ENCODE results near the gene MGMT. TPM values are rescaled to one million over a fixed set of nuclear protein-coding genes. Genes with fewer than 3 reads are reported as not detected.
A peak's percentile ranks its signal among the peaks of the same experiment; 100 is the strongest.

The MGMT gene
- total RNA-seq, 5 donors from 2014 or later (not counting 1 experiment from before 2014, with no cell fraction given), result 16.6 to 24.6 (median 21.1) TPM

- CTCF ChIA-PET, result no interaction called here
These were observed 258.4 kb downstream of the MGMT start for GRCh38 chr10:129725482-129725881.

GRCh38 chr10:129725890-129726631 is 259.0 kb downstream of the MGMT start:
- H3K27ac ChIP-seq (ENCODE audit: low read length), result no peak overlapping the region
- Mint-ChIP-seq H3K4me3 (no peak overlapping the region), H3K27ac (no peak overlapping the region), H3K27me3 (no peaks in the 10 kb centered on the region), H3K36me3 (peaks cover 70% of the 10 kb centered on the region), H3K4me1 (no peaks in the 10 kb centered on the region), H3K9me3 (peaks cover 6 to 39% (median 18%) of the 10 kb centered on the region in 3 donors)
- no peaks in the 10 kb centered on the region for H3K4me1 ChIP-seq (ENCODE audit: control insufficient read depth in 1 of 2, extremely low read depth in 1 of 2, insufficient read depth in 2 of 2, low read length in 2 of 2)
- 97% methylated on average over 8 of the region's 10 CpGs for whole genome bisulfite sequencing (ENCODE audit: insufficient coverage)
- ATAC-seq (replicated peaks in 1 of 4) (no peak), DNase-seq (peak in 1 of 35 experiments; percentile 17)
- H3K36me3 ChIP-seq (ENCODE audit: control insufficient read depth in 2 of 2, extremely low read depth in 1 of 2, insufficient read depth in 1 of 2, low read length in 1 of 2), result peaks cover 0 to 7% of the 10 kb centered on the region in 2 donors
- H3K27me3 ChIP-seq (replicated peaks in 1 of 2; ENCODE audit: control insufficient read depth in 2 of 2, extremely low read depth in 1 of 2, insufficient read depth in 2 of 2, low read length in 1 of 2), result no peaks in the 10 kb centered on the region
- ChIA-PET POLR2A (no interaction called here), CTCF (no interaction called here)
- no peaks in the 10 kb centered on the region for H3K9me3 ChIP-seq
- H3K4me3 ChIP-seq (ENCODE audit: control insufficient read depth in 1 of 2, extremely low read depth in 1 of 2, low read length in 1 of 2), result no peak overlapping the region

More at GRCh38 chr10:129725482-129725881, 258.4 kb downstream of the MGMT start:
- Mint-ChIP-seq H3K27me3 (no peaks in the 10 kb centered on the region), H3K36me3 (peaks cover 76% of the 10 kb centered on the region), H3K4me3 (no peak overlapping the region), H3K9me3 (peaks cover 8 to 45% (median 24%) of the 10 kb centered on the region in 3 donors), H3K4me1 (no peaks in the 10 kb centered on the region), H3K27ac (no peak overlapping the region)
- H3K27ac ChIP-seq (ENCODE audit: low read length), result no peak overlapping the region
- DNase-seq (no peak), ATAC-seq (replicated peaks in 1 of 4) (no peak)
- H3K4me3 ChIP-seq (ENCODE audit: control insufficient read depth in 1 of 2, extremely low read depth in 1 of 2, low read length in 1 of 2), result no peak overlapping the region
- no peaks in the 10 kb centered on the region for H3K9me3 ChIP-seq
- peaks cover 0 to 7% of the 10 kb centered on the region in 2 donors for H3K36me3 ChIP-seq (ENCODE audit: control insufficient read depth in 2 of 2, extremely low read depth in 1 of 2, insufficient read depth in 1 of 2, low read length in 1 of 2)
- POLR2A ChIA-PET, result no interaction called here
- WGBS (ENCODE audit: insufficient coverage), result 100% methylated on average over 7 of the region's 9 CpGs
- no peaks in the 10 kb centered on the region for H3K4me1 ChIP-seq (ENCODE audit: control insufficient read depth in 1 of 2, extremely low read depth in 1 of 2, insufficient read depth in 2 of 2, low read length in 2 of 2)
- H3K27me3 ChIP-seq (replicated peaks in 1 of 2; ENCODE audit: control insufficient read depth in 2 of 2, extremely low read depth in 1 of 2, insufficient read depth in 2 of 2, low read length in 1 of 2), result no peaks in the 10 kb centered on the region

DNA sequence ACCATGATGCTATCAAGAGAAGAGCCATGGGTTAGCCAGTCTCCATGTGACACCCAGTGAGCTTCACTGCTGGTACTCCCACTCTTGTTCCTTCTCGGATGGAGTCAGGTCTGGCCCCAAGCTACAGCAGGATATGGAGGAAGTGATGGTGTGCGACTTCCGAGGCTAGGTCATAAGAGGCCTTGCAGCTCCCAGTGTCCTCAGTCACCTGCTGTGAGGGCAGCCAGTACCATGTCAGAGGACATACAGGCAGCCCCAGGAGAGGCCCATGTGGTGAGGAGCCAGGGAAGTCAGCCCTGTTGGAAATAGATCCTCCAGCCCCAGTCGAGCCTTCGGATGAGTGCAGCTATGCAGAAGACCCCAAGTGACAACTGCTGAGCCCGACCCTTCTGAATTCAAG is 260.0 kb downstream of the MGMT start:
- DNase-seq, result no peak
- Histone ChIP-seq H3K27me3 (replicated peaks in 1 of 2; ENCODE audit: control insufficient read depth in 2 of 2, extremely low read depth in 1 of 2, insufficient read depth in 2 of 2, low read length in 1 of 2) (no peaks in the 10 kb centered on the region), H3K27ac (ENCODE audit: low read length) (no peak overlapping the region), H3K4me3 (ENCODE audit: control insufficient read depth in 1 of 2, extremely low read depth in 1 of 2, low read length in 1 of 2) (no peak overlapping the region), H3K4me1 (ENCODE audit: control insufficient read depth in 1 of 2, extremely low read depth in 1 of 2, insufficient read depth in 2 of 2, low read length in 2 of 2) (no peaks in the 10 kb centered on the region), H3K36me3 (ENCODE audit: control insufficient read depth in 2 of 2, extremely low read depth in 1 of 2, insufficient read depth in 1 of 2, low read length in 1 of 2) (peaks cover 0 to 7% of the 10 kb centered on the region in 2 donors), H3K9me3 (no peaks in the 10 kb centered on the region)
- ChIA-PET CTCF (no interaction called here), POLR2A (no interaction called here)
- no peaks in the 10 kb centered on the region for H3K27me3 Mint-ChIP-seq
- no peak overlapping the region for H3K4me3 Mint-ChIP-seq
- WGBS (ENCODE audit: insufficient coverage), result 94% methylated on average over 4 of the region's 6 CpGs
- H3K27ac Mint-ChIP-seq, result no peak overlapping the region
- H3K9me3 Mint-ChIP-seq, result peaks cover 5 to 31% (median 20%) of the 10 kb centered on the region in 3 donors
- H3K4me1 Mint-ChIP-seq, result no peaks in the 10 kb centered on the region
- H3K36me3 Mint-ChIP-seq, result peaks cover 62% of the 10 kb centered on the region
- ATAC-seq (replicated peaks in 1 of 4), result no peak

DNA sequence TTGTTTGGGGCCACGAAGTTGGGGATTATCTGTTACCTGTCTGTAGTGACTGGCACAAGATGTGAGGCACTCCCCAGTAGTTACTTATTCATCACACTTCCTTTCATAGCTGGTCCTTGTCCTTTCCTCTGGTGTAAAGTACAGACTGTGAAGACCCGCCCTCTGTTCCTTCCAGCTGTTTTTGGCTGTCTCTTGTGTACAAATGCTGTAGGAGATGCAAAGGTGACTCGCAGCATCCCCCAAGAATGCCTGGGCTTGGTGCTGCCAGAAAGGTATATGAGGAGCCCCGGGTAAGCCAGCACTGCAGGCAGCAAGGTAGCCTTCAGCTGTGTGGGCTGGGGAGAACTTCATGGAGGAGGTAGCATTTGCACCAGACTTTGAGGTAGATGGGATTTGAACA is 260.5 kb downstream of the MGMT start:
- no peaks in the 10 kb centered on the region for H3K9me3 ChIP-seq
- H3K36me3 Mint-ChIP-seq, result peaks cover 59% of the 10 kb centered on the region
- no peaks in the 10 kb centered on the region for H3K27me3 ChIP-seq (replicated peaks in 1 of 2; ENCODE audit: control insufficient read depth in 2 of 2, extremely low read depth in 1 of 2, insufficient read depth in 2 of 2, low read length in 1 of 2)
- H3K36me3 ChIP-seq (ENCODE audit: control insufficient read depth in 2 of 2, extremely low read depth in 1 of 2, insufficient read depth in 1 of 2, low read length in 1 of 2), result peaks cover 0 to 7% of the 10 kb centered on the region in 2 donors
- WGBS (ENCODE audit: insufficient coverage), result 95% methylated on average over 2 of the region's 4 CpGs
- no peaks in the 10 kb centered on the region for H3K27me3 Mint-ChIP-seq
- ATAC-seq (replicated peaks in 1 of 4), result no peak
- H3K4me1 Mint-ChIP-seq, result no peaks in the 10 kb centered on the region
- ChIA-PET CTCF (no interaction called here), POLR2A (no interaction called here)
- no peak overlapping the region for H3K27ac Mint-ChIP-seq
- no peak overlapping the region for H3K4me3 ChIP-seq (ENCODE audit: control insufficient read depth in 1 of 2, extremely low read depth in 1 of 2, low read length in 1 of 2)
- H3K4me1 ChIP-seq (ENCODE audit: control insufficient read depth in 1 of 2, extremely low read depth in 1 of 2, insufficient read depth in 2 of 2, low read length in 2 of 2), result no peaks in the 10 kb centered on the region
- H3K9me3 Mint-ChIP-seq, result peaks cover 5 to 31% (median 20%) of the 10 kb centered on the region in 3 donors
- DNase-seq, result no peak
- H3K4me3 Mint-ChIP-seq, result no peak overlapping the region
- no peak overlapping the region for H3K27ac ChIP-seq (ENCODE audit: low read length)

DNA sequence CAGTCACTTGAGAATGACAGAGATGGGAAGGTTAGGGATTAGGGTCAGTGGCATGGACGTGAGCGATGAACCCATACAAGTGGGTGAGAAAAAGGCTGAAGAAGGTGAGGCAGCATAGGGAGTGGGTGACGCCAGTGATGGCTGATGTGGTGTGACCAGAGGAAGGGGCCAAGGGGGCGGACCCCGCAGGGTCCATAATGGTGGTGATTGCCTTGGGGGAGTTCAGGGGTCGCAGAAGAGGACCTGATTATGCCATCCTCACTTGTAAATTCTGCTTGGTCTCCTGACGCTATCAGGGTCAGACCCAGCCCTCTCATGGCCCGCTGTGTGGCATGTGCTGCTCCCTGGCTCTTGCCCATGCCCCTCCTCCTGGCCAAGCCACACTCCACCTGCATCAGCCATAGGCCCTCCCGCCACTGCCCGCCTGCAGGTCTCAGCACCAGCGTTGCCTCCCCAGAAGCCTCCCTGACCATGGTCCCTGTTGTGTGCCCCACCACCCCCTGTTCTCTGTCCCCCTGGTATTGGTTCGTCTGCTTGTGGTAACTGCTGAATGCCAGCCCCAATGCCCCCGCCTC is 261.3 kb downstream of the MGMT start:
- WGBS (ENCODE audit: insufficient coverage), result 100% methylated on average over 10 of the region's 13 CpGs
- H3K4me3 Mint-ChIP-seq, result no peak overlapping the region
- H3K9me3 ChIP-seq, result no peaks in the 10 kb centered on the region

GRCh38 chr10:129728905-129729795 is 262.1 kb downstream of the MGMT start:
- ATAC-seq (replicated peaks in 1 of 4) (no peak), DNase-seq (no peak)
- H3K27ac Mint-ChIP-seq, result no peak overlapping the region
- 94% methylated on average over 18 of the region's 21 CpGs for WGBS (ENCODE audit: insufficient coverage)
- peaks cover 44% of the 10 kb centered on the region for H3K36me3 Mint-ChIP-seq
- no peaks in the 10 kb centered on the region for H3K9me3 ChIP-seq
- no peaks in the 10 kb centered on the region for H3K4me1 ChIP-seq (ENCODE audit: control insufficient read depth in 1 of 2, extremely low read depth in 1 of 2, insufficient read depth in 2 of 2, low read length in 2 of 2)
- H3K27me3 Mint-ChIP-seq, result no peaks in the 10 kb centered on the region
- peaks cover 3 to 27% (median 20%) of the 10 kb centered on the region in 3 donors for H3K9me3 Mint-ChIP-seq
- no peaks in the 10 kb centered on the region for H3K4me1 Mint-ChIP-seq
- ChIA-PET CTCF (interaction anchor here in 1 of 2 donors (0.7 kb wide), 1 partner anchor 1793 kb away, joined by 4 read pairs; no protein-coding TSS in a partner anchor), POLR2A (no interaction called here)
- no peak overlapping the region for H3K4me3 Mint-ChIP-seq
- no peak overlapping the region for H3K27ac ChIP-seq (ENCODE audit: low read length)
- H3K36me3 ChIP-seq (ENCODE audit: control insufficient read depth in 2 of 2, extremely low read depth in 1 of 2, insufficient read depth in 1 of 2, low read length in 1 of 2), result peaks cover 0 to 7% of the 10 kb centered on the region in 2 donors
- no peak overlapping the region for H3K4me3 ChIP-seq (ENCODE audit: control insufficient read depth in 1 of 2, extremely low read depth in 1 of 2, low read length in 1 of 2)
- H3K27me3 ChIP-seq (replicated peaks in 1 of 2; ENCODE audit: control insufficient read depth in 2 of 2, extremely low read depth in 1 of 2, insufficient read depth in 2 of 2, low read length in 1 of 2), result no peaks in the 10 kb centered on the region

More for the DNA sequence above, 261.3 kb downstream of the MGMT start:
- Histone ChIP-seq H3K4me1 (ENCODE audit: control insufficient read depth in 1 of 2, extremely low read depth in 1 of 2, insufficient read depth in 2 of 2, low read length in 2 of 2) (no peaks in the 10 kb centered on the region), H3K36me3 (ENCODE audit: control insufficient read depth in 2 of 2, extremely low read depth in 1 of 2, insufficient read depth in 1 of 2, low read length in 1 of 2) (peaks cover 0 to 7% of the 10 kb centered on the region in 2 donors), H3K4me3 (ENCODE audit: control insufficient read depth in 1 of 2, extremely low read depth in 1 of 2, low read length in 1 of 2) (no peak overlapping the region), H3K27ac (ENCODE audit: low read length) (no peak overlapping the region), H3K27me3 (replicated peaks in 1 of 2; ENCODE audit: control insufficient read depth in 2 of 2, extremely low read depth in 1 of 2, insufficient read depth in 2 of 2, low read length in 1 of 2) (no peaks in the 10 kb centered on the region)
- DNase-seq (no peak), ATAC-seq (replicated peaks in 1 of 4) (no peak)
- H3K27me3 Mint-ChIP-seq, result no peaks in the 10 kb centered on the region
- no peak overlapping the region for H3K27ac Mint-ChIP-seq
- peaks cover 5 to 28% (median 20%) of the 10 kb centered on the region in 3 donors for H3K9me3 Mint-ChIP-seq
- ChIA-PET CTCF (interaction anchor here in 1 of 2 donors (0.7 kb wide), 1 partner anchor 1794 kb away, joined by 4 read pairs; no protein-coding TSS in a partner anchor), POLR2A (no interaction called here)
- H3K36me3 Mint-ChIP-seq, result peaks cover 52% of the 10 kb centered on the region
- no peaks in the 10 kb centered on the region for H3K4me1 Mint-ChIP-seq

All from T-cell (primary cell).